K562 (cell line): ENCODE measurements around the gene YBEY. TPM values are rescaled to one million over a fixed set of nuclear protein-coding genes. Genes with fewer than 3 reads are reported as not detected.

Source experiments
- CREB1 ChIP-seq, 2 experiments: sonication (generic) in 1 of 2; formaldehyde crosslinking in 1 of 2; IDR thresholded peaks; 2 replicates each; pipeline versions ENCODE4 v1.6.1 to v1.8.0; 2012 to 2022; ENCODE audit warnings: inconsistent platforms in 1 of 2, mild to moderate bottlenecking in 1 of 2, missing genetic modification reagents in 1 of 2, moderate library complexity in 1 of 2
- DPF2 ChIP-seq: fragments of 450-650 bp; IDR thresholded peaks from 2 replicates; pipeline ENCODE4 v1.6.1; 2016
- E2F5 ChIP-seq: sonication (generic); formaldehyde crosslinking; IDR thresholded peaks from 2 replicates; pipeline ENCODE4 v1.8.0; 2022; ENCODE audit warnings: mild to moderate bottlenecking, missing genetic modification reagents
- GABPA ChIP-seq: fragments of 200-800 bp; sonication (Bioruptor generic); conservative IDR thresholded peaks from 2 replicates; pipeline ENCODE4 v1.6.1; 2016; ENCODE audit warnings: low read depth, missing genetic modification characterization, missing compliant biosample characterization
- GATAD2A ChIP-seq: fragments of 450-650 bp; IDR thresholded peaks from 2 replicates; pipeline ENCODE4 v1.6.1; 2017
- GTF2A2 ChIP-seq: IDR thresholded peaks from 2 replicates; pipeline ENCODE4 v1.6.1; 2016; ENCODE audit warnings: mild to moderate bottlenecking, missing genetic modification characterization, missing compliant biosample characterization
- HES1 ChIP-seq: fragments of 450-650 bp; IDR thresholded peaks from 2 replicates; pipeline ENCODE4 v1.6.1; 2016; ENCODE audit warnings: low read depth, mild to moderate bottlenecking, moderate library complexity
- HNRNPH1 ChIP-seq: fragments of 200-400 bp; formaldehyde crosslinking; optimal IDR thresholded peaks from 2 replicates; pipeline ENCODE3; 2017; ENCODE audit warnings: low read depth, mild to moderate bottlenecking, low read length, moderate library complexity
- NR2C2 ChIP-seq, 2 experiments: fragments of 200-800 bp in 1 of 2; sonication (Bioruptor generic) in 1 of 2; sonication (generic) in 1 of 2; formaldehyde crosslinking in 1 of 2; IDR thresholded peaks; 2 replicates each; pipeline versions ENCODE4 v1.6.1 to v1.8.0; 2016 to 2022; ENCODE audit warnings: mild to moderate bottlenecking in 1 of 2, missing compliant biosample characterization in 1 of 2, missing genetic modification characterization in 1 of 2, missing genetic modification reagents in 1 of 2
- PTRF ChIP-seq: fragments of 450-650 bp; IDR thresholded peaks from 2 replicates; pipeline ENCODE4 v1.6.1; 2016; ENCODE audit warnings: mild to moderate bottlenecking, missing genetic modification characterization, missing compliant biosample characterization
- TRIM28 ChIP-seq: fragments of 450-650 bp; IDR thresholded peaks from 2 replicates; pipeline ENCODE4 v1.6.1; 2017
- WHSC1 ChIP-seq: IDR thresholded peaks from one replicate; pipeline ENCODE4 v1.6.1; 2012; ENCODE audit warnings: low read length, control low read depth, inconsistent platforms
- YY1 ChIP-seq, 3 experiments: IDR thresholded peaks; 2 replicates each; pipeline ENCODE4 v1.6.1; 2011; ENCODE audit warnings: low read length in 2 of 3, mild to moderate bottlenecking in 2 of 3, moderate library complexity in 2 of 3, borderline replicate concordance in 1 of 3, control low read depth in 1 of 3, low read depth in 1 of 3; ENCODE audit not compliant: insufficient read depth in 3 of 3, insufficient replicate concordance in 2 of 3, control insufficient read depth in 1 of 3, insufficient read length in 1 of 3; ENCODE audit errors: extremely low read depth in 1 of 3
- ZFP30 ChIP-seq: fragments of 250-450 bp; sonication (Bioruptor Pico); IDR thresholded peaks from 2 replicates; pipeline ENCODE4 v1.8.0; 2022; ENCODE audit warnings: moderate library complexity, mild to moderate bottlenecking, inconsistent platforms, borderline replicate concordance
- ZNF408 ChIP-seq: fragments of 250-450 bp; sonication (Bioruptor Pico); IDR thresholded peaks from 2 replicates; pipeline ENCODE4 v1.4.0; 2020; ENCODE audit warnings: low read depth, mild to moderate bottlenecking, moderate library complexity
- ZNF76 ChIP-seq: fragments of 250-450 bp; sonication (Bioruptor Pico); IDR thresholded peaks from 2 replicates; pipeline ENCODE4 v1.4.0; 2020; ENCODE audit warnings: mild to moderate bottlenecking, moderate library complexity, borderline replicate concordance
- polyA plus RNA-seq, 8 experiments: library from polyadenylated mRNA; depleted of rRNA in 4 of 8; stranded (reverse) in 5 of 8; unstranded in 3 of 8; fragments of >200 nt; fragmentation: Nextera tagmentation in 2 of 8; fragmentation: Illumina TruSeq in 1 of 8; extraction: Ambion mirVana in 2 of 8; extraction: Trizol in 1 of 8; gene quantifications; 2 replicates each; pipeline versions ENCODE4 v1.2.1 to v1.2.3, GENCODE V29; 2011 to 2014; ENCODE audit warnings: inconsistent platforms in 1 of 8, missing spikeins in 1 of 8
- total RNA-seq, 7 experiments: library from RNA; depleted of rRNA in 6 of 7; stranded (reverse); fragments of >200 nt in 6 of 7; fragmentation: Illumina TruSeq in 2 of 7; extraction: Trizol in 2 of 7; gene quantifications; 2 replicates each; pipeline versions ENCODE4 v1.2.1 to v1.2.3, GENCODE V29; 2011 to 2021; ENCODE audit warnings: low replicate concordance in 1 of 7
- TF ChIP-seq, protein P1 (sequence below): fragments of 450-650 bp; IDR thresholded peaks from 2 replicates; pipeline ENCODE4 v1.6.1; 2014; ENCODE audit warnings: low read depth, mild to moderate bottlenecking, moderate library complexity, borderline replicate concordance
- TF ChIP-seq, protein P2 (sequence below): fragments of 250-450 bp; sonication (Bioruptor Pico); IDR thresholded peaks from 2 replicates; pipeline ENCODE4 v1.9.0; 2021; ENCODE audit warnings: mild to moderate bottlenecking
- TF ChIP-seq, protein P3 (sequence below): fragments of 250-450 bp; sonication (Bioruptor Pico); IDR thresholded peaks from 2 replicates; pipeline ENCODE4 v1.8.0; 2022; ENCODE audit warnings: inconsistent platforms
- TF ChIP-seq, protein P4 (sequence below): fragments of 250-450 bp; sonication (Bioruptor Pico); IDR thresholded peaks from 2 replicates; pipeline ENCODE4 v1.5.0; 2021; ENCODE audit warnings: mild to moderate bottlenecking, borderline replicate concordance

The YBEY gene
- total and polyA plus RNA-seq, 9 of the 15 experiments (the other 6 are each of a cell fraction or from before 2014, with no cell fraction given), result 6.4 to 28.0 (median 12.4) TPM

DNA sequence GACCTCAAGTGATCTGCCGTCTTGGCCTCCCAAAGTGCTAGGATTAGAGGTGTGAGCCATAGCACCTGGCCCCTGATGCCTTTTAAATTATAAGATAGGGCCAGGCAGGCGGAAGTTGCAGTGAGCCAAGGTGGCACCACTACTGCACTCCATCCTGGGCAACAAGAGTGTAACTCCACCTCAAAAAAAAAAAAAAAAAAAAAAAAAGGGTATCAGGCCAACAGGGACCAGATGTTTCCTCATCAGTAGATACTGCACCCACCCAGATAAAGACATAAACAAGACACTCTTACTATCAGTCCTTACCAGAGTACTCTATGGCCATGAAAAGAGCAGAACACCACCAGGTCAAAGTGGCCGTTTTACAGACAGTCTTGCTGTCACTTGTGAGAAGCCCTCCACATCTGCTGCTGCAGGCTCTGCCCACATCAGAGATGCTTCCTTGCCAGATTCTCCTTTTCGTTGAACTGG is 34.2 kb downstream of the YBEY start (continued):
- TF ChIP-seq, protein P1, sequence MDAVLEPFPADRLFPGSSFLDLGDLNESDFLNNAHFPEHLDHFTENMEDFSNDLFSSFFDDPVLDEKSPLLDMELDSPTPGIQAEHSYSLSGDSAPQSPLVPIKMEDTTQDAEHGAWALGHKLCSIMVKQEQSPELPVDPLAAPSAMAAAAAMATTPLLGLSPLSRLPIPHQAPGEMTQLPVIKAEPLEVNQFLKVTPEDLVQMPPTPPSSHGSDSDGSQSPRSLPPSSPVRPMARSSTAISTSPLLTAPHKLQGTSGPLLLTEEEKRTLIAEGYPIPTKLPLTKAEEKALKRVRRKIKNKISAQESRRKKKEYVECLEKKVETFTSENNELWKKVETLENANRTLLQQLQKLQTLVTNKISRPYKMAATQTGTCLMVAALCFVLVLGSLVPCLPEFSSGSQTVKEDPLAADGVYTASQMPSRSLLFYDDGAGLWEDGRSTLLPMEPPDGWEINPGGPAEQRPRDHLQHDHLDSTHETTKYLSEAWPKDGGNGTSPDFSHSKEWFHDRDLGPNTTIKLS, result 0 out of 2 replicates have a peak, but pooled peaks have one; percentile 36
- no peak for TF ChIP-seq ZFP30 (CRISPR knock-in tag)
- TF ChIP-seq CREB1 (IDR thresholded peaks at IDR 0.05), result peak; percentile 77
- TF ChIP-seq CREB1 (CRISPR knock-in tag; IDR thresholded peaks at IDR 0.05), result no peak
- TF ChIP-seq HNRNPH1, result no peak
- no peak for TF ChIP-seq PTRF (tag)
- TF ChIP-seq, protein P2, sequence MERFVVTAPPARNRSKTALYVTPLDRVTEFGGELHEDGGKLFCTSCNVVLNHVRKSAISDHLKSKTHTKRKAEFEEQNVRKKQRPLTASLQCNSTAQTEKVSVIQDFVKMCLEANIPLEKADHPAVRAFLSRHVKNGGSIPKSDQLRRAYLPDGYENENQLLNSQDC (CRISPR knock-in tag), result no peak
- TF ChIP-seq HES1, result peak; percentile 85
- peak; percentile 61 for TF ChIP-seq TRIM28
- TF ChIP-seq, protein P3, sequence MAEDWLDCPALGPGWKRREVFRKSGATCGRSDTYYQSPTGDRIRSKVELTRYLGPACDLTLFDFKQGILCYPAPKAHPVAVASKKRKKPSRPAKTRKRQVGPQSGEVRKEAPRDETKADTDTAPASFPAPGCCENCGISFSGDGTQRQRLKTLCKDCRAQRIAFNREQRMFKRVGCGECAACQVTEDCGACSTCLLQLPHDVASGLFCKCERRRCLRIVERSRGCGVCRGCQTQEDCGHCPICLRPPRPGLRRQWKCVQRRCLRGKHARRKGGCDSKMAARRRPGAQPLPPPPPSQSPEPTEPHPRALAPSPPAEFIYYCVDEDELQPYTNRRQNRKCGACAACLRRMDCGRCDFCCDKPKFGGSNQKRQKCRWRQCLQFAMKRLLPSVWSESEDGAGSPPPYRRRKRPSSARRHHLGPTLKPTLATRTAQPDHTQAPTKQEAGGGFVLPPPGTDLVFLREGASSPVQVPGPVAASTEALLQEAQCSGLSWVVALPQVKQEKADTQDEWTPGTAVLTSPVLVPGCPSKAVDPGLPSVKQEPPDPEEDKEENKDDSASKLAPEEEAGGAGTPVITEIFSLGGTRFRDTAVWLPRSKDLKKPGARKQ (CRISPR knock-in tag), result no peak
- no peak for TF ChIP-seq E2F5 (CRISPR knock-in tag)
- TF ChIP-seq GTF2A2, result no peak
- no peak for TF ChIP-seq NR2C2 (CRISPR knock-in tag; IDR thresholded peaks at IDR 0.05)
- TF ChIP-seq NR2C2 (tag; IDR thresholded peaks at IDR 0.05), result peak; percentile 44; the same call in 1 of the 2 replicates
- TF ChIP-seq WHSC1, result no peak
- TF ChIP-seq ZNF408 (CRISPR knock-in tag), result no peak
- 0 out of 2 replicates have a peak, but pooled peaks have one; percentile 53 for TF ChIP-seq GATAD2A
- TF ChIP-seq GABPA, result no peak
- peak; percentile 99 for TF ChIP-seq DPF2
- peak in 1 of 3 experiments; percentile 14 for TF ChIP-seq YY1 (IDR thresholded peaks at IDR 0.05; ENCODE audit: borderline replicate concordance in 1 of 3, control insufficient read depth in 1 of 3, extremely low read depth in 1 of 3, insufficient read depth in 3 of 3, insufficient read length in 1 of 3, insufficient replicate concordance in 2 of 3, low read depth in 1 of 3, low read length in 2 of 3)
- no peak for TF ChIP-seq ZNF76
- TF ChIP-seq, protein P4, sequence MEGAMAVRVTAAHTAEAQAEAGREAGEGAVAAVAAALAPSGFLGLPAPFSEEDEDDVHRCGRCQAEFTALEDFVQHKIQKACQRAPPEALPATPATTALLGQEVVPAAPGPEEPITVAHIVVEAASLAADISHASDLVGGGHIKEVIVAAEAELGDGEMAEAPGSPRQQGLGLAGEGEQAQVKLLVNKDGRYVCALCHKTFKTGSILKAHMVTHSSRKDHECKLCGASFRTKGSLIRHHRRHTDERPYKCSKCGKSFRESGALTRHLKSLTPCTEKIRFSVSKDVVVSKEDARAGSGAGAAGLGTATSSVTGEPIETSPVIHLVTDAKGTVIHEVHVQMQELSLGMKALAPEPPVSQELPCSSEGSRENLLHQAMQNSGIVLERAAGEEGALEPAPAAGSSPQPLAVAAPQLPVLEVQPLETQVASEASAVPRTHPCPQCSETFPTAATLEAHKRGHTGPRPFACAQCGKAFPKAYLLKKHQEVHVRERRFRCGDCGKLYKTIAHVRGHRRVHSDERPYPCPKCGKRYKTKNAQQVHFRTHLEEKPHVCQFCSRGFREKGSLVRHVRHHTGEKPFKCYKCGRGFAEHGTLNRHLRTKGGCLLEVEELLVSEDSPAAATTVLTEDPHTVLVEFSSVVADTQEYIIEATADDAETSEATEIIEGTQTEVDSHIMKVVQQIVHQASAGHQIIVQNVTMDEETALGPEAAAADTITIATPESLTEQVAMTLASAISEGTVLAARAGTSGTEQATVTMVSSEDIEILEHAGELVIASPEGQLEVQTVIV, result no peak
